Endometrial microvascular endothelial cells (primary cell): Measurements from ENCODE around the gene CASZ1. TPM values are rescaled to one million over a fixed set of nuclear protein-coding genes. Genes with fewer than 3 reads are reported as not detected.

Experiments
- in situ Hi-C: cut with HindIII; loops from 2 replicates; pipeline ENCODE4 v1.10.0; 2017; ENCODE audit warnings: low sequenced_read_pairs, low pct_unique_long_range_greater_than_20kb; ENCODE audit errors: inconsistent ontology term
- total RNA-seq: library from RNA; depleted of rRNA; stranded (reverse); fragments of >200 nt; gene quantifications from one replicate; pipeline ENCODE4 v1.2.3, GENCODE V29; 2015; ENCODE audit errors: inconsistent ontology term

The CASZ1 gene
- total RNA-seq, 1 donor from 2014 or later: 8.5 TPM

DNA sequence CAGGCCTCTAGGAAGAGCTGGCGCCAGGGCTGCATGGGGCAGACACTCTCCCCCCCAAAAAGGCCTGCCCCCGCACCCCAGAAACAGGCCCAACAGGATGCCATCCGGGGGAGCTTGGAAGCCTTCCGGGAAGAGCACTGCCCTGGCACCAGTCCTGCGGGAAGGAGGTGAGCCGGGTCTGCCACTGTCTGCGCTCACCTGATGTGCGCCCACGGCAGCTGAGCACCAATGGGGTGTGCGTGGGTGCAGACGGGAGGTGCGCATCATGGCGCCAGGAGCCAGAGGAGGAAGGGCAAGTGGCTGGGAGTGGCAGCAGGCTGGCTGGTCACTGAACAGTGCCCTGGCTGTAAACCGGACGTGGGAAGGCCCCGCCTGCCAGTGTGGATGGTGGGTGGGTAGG is 73.6 kb downstream of the CASZ1 start:
- in situ Hi-C loops: no loop called here

DNA sequence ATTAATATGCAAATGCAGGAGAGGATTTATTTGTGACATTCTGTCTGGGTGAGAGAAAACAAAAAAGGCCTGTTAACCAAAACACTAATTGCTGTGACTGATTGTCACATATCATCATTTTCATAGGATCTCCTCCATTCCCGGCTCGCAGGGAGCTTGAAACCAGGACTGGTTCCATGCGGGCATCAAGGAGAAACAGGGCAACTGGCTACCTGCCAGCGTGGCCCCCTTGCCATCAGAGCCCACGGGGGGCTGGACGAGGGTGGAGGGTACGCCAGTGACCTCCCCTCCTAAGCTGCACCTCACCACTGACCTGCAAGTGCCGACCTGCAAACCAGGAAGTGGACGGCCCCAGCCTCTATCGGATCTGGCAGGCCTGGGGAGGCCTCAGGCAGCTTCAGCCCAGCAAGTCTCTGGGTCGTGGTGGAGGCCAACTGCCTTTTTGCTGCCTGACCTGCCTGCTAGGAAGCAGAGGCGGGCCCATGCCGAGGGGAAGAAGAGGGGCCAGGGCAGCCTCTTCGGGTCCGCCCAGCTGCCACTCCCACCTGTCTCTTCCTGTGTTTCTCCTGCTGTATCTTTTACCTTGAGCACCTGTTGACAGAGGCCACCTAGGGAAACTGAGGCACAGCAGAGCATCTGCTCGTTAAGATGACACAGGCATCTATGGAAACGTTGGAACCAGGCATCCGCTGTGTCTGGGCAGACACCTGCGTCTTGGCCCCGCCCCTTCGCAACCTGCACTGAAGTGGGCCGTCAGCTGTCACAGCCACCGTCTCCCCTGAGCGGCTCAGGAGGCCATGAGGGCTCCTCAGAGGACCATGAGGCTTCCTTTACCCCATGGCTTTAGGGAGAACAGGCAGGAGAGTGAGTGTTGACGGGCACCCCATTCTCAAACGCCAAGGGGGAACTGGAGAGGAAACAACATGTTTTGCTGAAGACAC is 74.8 kb downstream of the CASZ1 start:
- in situ Hi-C loops: no loop called here

DNA sequence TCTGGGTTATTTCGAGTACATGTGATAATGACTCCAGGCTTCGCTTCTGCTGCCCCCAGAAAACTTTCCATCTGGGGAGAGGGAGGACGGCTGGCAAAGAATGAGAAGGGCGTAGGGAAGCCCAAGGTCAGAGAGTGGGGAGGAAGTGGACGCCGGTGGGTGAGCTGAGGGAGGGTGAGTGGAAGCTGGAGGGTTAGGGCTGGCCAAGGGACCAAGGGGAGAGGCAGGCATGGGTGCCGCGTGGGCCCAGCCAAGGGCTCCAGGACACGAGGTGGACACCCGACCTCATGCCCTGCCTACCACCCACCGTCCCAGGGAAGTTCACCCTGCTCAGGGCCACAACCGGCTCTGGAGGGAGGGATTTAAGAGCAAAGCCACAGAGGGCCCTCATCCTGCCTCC is 75.8 kb downstream of the CASZ1 start:
- in situ Hi-C loops: no loop called here

DNA sequence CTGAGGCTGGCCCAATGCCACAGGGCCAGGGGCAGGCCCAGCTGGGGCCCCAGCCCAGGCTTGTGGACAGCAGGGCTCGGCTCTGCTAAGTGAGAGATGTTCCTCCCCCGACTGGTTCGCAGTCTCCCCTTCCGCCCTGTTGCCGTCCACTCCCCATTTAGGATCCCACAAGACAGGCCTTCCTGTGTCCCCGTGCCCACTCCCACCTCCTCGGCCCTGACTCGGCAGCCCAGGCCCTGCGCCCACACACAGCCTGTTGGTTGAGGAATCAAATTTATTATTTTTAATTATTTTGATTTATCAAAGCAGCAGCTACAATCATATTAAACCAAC is 78.4 kb downstream of the CASZ1 start:
- in situ Hi-C loops: no loop called here

DNA sequence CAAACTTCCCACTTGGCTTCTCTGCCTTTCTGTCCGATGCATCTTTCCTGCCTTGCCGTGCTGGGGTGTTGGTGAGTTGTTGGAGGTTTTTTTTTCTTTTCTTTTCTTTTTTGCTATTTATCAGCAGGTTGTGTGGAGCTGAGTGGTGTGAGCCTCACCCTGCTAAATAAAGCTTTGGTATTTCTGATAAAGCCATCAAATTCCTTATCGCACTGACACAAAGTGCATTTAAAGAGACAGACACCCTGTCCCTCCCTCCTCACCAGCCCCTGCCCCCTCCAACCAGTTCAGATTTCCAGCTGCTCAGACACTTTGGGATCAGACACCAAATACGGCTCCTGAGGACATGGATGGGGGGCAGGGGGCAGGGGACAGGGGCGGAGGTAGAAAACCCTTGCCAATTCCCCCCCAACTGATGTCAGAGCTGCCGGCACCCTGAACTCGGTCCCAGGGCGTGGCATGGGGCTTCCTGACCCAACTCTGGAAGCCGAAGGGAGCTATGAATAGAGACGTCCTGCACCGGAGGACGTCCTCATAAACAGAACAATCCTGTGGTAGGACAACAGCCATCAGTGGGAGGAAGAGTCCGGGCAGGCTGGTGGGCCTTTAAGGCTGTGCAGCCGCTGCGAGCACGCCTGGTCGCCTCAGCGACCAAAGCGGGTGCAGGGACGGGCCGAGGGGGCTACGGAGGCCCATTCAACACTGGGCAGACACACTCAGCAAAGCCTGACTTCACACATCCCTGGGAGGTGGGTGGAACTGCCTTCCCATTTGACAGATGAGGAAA is 79.0 kb downstream of the CASZ1 start:
- in situ Hi-C loops: no loop called here

GRCh38 chr1:10716840-10717239 is 79.6 kb downstream of the CASZ1 start:
- in situ Hi-C loops: no loop called here

GRCh38 chr1:10714337-10715114 is 81.9 kb downstream of the CASZ1 start:
- in situ Hi-C loops: no loop called here

DNA sequence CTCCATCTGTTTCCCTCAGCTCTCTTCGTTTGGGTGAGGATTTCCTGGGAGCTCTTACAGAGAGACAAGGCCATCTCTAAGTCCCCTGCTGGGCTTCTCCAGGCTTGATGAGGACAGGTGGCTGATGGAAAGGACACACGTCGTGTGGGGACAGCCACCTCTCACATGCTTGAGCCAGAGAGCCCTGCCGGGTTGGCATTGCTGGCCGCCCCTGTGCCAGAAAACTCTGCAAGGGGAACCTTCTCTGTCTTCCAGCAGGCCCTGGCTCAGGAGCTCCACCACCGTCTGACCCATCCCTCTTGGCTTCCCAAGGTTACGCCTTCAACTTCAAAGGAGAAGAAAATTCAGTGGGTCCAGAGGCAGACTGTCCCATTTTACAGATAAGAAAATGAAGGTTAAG is 82.8 kb downstream of the CASZ1 start:
- in situ Hi-C loops: no loop called here

- in situ Hi-C loops: no loop called here
These were observed 83.7 kb downstream of the CASZ1 start for GRCh38 chr1:10712568-10713362.

DNA sequence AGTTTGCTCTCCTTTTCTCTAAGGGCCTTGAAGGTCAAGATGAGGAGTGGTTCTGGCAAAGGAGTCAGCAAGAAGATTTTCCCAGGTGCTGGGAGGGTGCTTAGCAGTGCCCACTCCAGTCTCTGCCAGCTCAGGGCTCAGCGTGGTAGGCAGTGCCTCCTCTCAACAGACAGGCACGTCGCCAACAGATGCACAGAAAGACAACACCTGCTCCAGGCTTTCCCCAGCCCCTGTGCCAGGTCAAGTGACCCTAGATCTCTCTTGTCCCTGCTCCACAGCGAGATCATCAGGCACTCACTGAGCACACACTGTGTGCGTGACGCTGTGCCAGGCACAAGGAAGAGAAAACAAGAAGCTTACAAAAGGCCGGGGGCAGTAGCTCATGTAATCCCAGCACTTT is 86.0 kb downstream of the CASZ1 start:
- in situ Hi-C loops: no loop called here

GRCh38 chr1:10709646-10710045 is 86.8 kb downstream of the CASZ1 start:
- in situ Hi-C loops: no loop called here

DNA sequence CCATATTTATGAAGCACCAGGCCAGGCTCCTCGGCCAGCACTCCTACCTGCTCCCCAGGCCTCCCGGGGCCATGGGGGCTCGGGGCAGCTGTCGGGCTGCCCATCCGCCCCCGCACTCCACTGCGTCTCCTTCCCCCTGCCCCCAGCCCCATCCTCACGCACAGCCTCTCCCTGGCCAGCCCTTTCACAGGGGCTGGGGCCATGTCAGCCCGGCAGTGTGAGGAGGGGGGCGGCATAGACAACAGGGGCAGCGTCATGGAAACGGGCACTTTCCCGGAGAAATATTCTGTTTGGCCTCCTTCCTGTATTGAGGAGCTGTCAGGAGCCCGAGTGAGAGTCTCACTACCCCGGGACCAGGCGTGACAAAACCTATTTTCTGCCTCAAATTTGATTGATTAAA is 87.3 kb downstream of the CASZ1 start:
- in situ Hi-C loops: no loop called here

DNA sequence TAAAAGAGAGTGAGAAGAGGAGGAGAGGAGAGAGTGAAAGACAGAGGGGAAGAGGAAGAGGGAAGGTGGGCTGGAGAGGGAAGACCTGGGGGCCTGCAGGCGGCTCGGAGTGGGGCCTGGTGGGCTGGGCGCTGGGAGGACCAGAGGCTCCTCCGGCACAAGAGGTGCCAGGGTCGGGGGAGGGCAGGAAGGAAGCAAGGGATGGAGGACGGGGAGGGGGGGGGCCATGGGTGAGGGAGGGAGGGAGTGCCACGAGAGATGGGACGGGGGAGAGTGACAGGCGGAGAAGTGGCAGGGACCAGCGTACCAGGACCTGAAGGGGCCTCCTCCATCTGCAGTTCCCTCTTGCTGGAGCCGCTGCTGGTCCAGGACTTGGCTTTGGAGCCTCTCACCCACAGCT is 87.7 kb downstream of the CASZ1 start:
- in situ Hi-C loops: no loop called here

DNA sequence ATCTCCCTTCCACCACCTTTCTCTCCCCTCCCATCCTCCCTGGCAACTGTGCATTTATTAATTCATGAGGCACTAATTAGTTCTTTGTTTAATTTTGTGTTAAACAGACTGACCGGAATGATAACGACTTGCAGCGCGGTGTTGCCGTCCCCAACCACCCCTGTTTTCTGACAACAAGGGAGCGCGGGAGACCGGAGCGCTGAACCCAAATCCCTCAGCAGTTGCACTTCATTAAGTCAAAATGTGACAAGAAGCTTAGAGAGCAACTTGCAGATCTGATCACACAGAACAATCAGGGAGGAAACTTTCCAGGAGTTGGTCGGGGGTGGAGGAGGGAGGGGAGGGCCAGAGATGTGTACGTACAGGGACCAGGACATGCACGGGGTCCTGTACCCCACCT is 89.2 kb downstream of the CASZ1 start:
- in situ Hi-C loops: no loop called here

- in situ Hi-C loops: no loop called here
These were observed 90.0 kb downstream of the CASZ1 start for GRCh38 chr1:10706376-10706913.

- in situ Hi-C loops: no loop called here
These were observed 90.5 kb downstream of the CASZ1 start for GRCh38 chr1:10705953-10706352.

- in situ Hi-C loops: no loop called here
These were observed 92.0 kb downstream of the CASZ1 start for GRCh38 chr1:10704368-10704882.

DNA sequence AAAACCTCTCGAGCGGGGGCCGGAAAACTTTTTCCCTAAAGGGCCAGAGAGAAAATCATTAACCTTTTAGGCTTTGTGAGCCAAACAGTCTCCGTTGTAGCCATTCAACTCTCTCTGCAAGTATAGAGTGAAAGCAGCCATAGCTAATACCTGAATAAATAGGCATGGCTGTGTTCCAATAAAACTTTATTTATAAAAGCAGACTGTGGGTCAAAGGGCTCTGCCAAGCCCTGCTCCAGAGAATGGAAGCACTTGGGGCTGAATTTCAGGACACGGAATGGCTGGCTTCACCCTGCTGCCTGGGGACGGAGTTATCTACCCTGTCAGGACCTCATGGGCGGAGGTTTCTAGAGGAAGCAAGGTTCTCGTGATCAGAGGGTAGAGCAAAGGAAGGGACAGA is 92.7 kb downstream of the CASZ1 start:
- in situ Hi-C loops: no loop called here
